ENCODE measurements around the gene RBFOX1.

The RBFOX1 gene

GRCh38 chr16:7391694-7392093 is 59.0 kb downstream of the RBFOX1 start:
- DNase-seq (ENCODE audit: low read depth) = no peak
- no peak for TF ChIP-seq CTCF (IDR thresholded peaks at IDR 0.05; ENCODE audit: control insufficient read depth, extremely low read depth, insufficient read depth)
- no peak overlapping the region for H3K4me3 ChIP-seq (ENCODE audit: low read depth, low read length)

- no peak for TF ChIP-seq CTCF (IDR thresholded peaks at IDR 0.05; ENCODE audit: control insufficient read depth, extremely low read depth, insufficient read depth)
- no peak overlapping the region for H3K4me3 ChIP-seq (ENCODE audit: low read depth, low read length)
- no peak for DNase-seq (ENCODE audit: low read depth)
These were observed 59.6 kb downstream of the RBFOX1 start for GRCh38 chr16:7392206-7392605.

- no peak for TF ChIP-seq CTCF (IDR thresholded peaks at IDR 0.05; ENCODE audit: control insufficient read depth, extremely low read depth, insufficient read depth)
- DNase-seq (ENCODE audit: low read depth) = no peak
- no peak overlapping the region for H3K4me3 ChIP-seq (ENCODE audit: low read depth, low read length)
These were observed 61.0 kb downstream of the RBFOX1 start for GRCh38 chr16:7393680-7394079.

- H3K4me3 ChIP-seq (ENCODE audit: low read depth, low read length) = no peak overlapping the region
- TF ChIP-seq CTCF (IDR thresholded peaks at IDR 0.05; ENCODE audit: control insufficient read depth, extremely low read depth, insufficient read depth) = no peak
- DNase-seq (ENCODE audit: low read depth) = no peak
These were observed 62.2 kb downstream of the RBFOX1 start for GRCh38 chr16:7394720-7395336.

- no peak for DNase-seq (ENCODE audit: low read depth)
- H3K4me3 ChIP-seq (ENCODE audit: low read depth, low read length) = no peak overlapping the region
- no peak for TF ChIP-seq CTCF (IDR thresholded peaks at IDR 0.05; ENCODE audit: control insufficient read depth, extremely low read depth, insufficient read depth)
These were observed 65.3 kb downstream of the RBFOX1 start for GRCh38 chr16:7397901-7398300.

GRCh38 chr16:7398536-7398935 is 65.9 kb downstream of the RBFOX1 start:
- DNase-seq (ENCODE audit: low read depth) = no peak
- H3K4me3 ChIP-seq (ENCODE audit: low read depth, low read length) = no peak overlapping the region
- TF ChIP-seq CTCF (IDR thresholded peaks at IDR 0.05; ENCODE audit: control insufficient read depth, extremely low read depth, insufficient read depth) = no peak

GRCh38 chr16:7399296-7399695 is 66.7 kb downstream of the RBFOX1 start:
- no peak for TF ChIP-seq CTCF (IDR thresholded peaks at IDR 0.05; ENCODE audit: control insufficient read depth, extremely low read depth, insufficient read depth)
- DNase-seq (ENCODE audit: low read depth) = no peak
- H3K4me3 ChIP-seq (ENCODE audit: low read depth, low read length) = no peak overlapping the region

Measured in LNCaP clone FGC (cell line).